NCI-H1092 (cell line): ENCODE data around the gene DOK6.
"Not testable (repeated sequence)": the region's sequence is repeated elsewhere in the genome, so short reads cannot be mapped to it uniquely, and the experiment has no call there.

Experiments used
- DNase-seq: peaks from one replicate; lab custom pipeline; 2025; lab: John Stamatoyannopoulos, UW

The DOK6 gene

GRCh38 chr18:69626643-69627242 is 226.1 kb downstream of the DOK6 start:
- DNase-seq = no peak

- no peak for DNase-seq
Measured at GRCh38 chr18:69628774-69629359, 228.2 kb downstream of the DOK6 start.

- DNase-seq = no peak
Measured at GRCh38 chr18:69631281-69631680, 230.6 kb downstream of the DOK6 start.

- no peak for DNase-seq
Measured at GRCh38 chr18:69635482-69635881, 234.8 kb downstream of the DOK6 start.

GRCh38 chr18:69636529-69637301 is 236.0 kb downstream of the DOK6 start:
- no peak for DNase-seq

GRCh38 chr18:69638056-69638455 is 237.4 kb downstream of the DOK6 start:
- DNase-seq = no peak

- no peak for DNase-seq
Measured at GRCh38 chr18:69647702-69648101, 247.0 kb downstream of the DOK6 start.

GRCh38 chr18:69648486-69648885 is 247.8 kb downstream of the DOK6 start:
- peak; percentile 50 for DNase-seq

- no peak for DNase-seq
Measured at GRCh38 chr18:69649684-69650083, 249.0 kb downstream of the DOK6 start.

GRCh38 chr18:69651243-69651642 is 250.6 kb downstream of the DOK6 start:
- DNase-seq = no peak

GRCh38 chr18:69655816-69656215 is 255.1 kb downstream of the DOK6 start:
- DNase-seq = no peak

- no peak for DNase-seq
Measured at GRCh38 chr18:69658103-69658502, 257.4 kb downstream of the DOK6 start.

GRCh38 chr18:69658685-69659084 is 258.0 kb downstream of the DOK6 start:
- no peak for DNase-seq

- peak; percentile 84 for DNase-seq
Measured at GRCh38 chr18:69659142-69659651, 258.5 kb downstream of the DOK6 start.

- not testable (repeated sequence) for DNase-seq
Measured at GRCh38 chr18:69662090-69662489, 261.4 kb downstream of the DOK6 start.

GRCh38 chr18:69664399-69664798 is 263.7 kb downstream of the DOK6 start:
- DNase-seq = no peak

GRCh38 chr18:69674292-69674877 is 273.7 kb downstream of the DOK6 start:
- no peak for DNase-seq

- no peak for DNase-seq
Measured at GRCh38 chr18:69674966-69675365, 274.3 kb downstream of the DOK6 start.

GRCh38 chr18:69677595-69677994 is 276.9 kb downstream of the DOK6 start:
- DNase-seq = no peak

GRCh38 chr18:69680123-69680522 is 279.4 kb downstream of the DOK6 start:
- no peak for DNase-seq

- DNase-seq = no peak
Measured at GRCh38 chr18:69683176-69683575, 282.5 kb downstream of the DOK6 start.

GRCh38 chr18:69684789-69685188 is 284.1 kb downstream of the DOK6 start:
- no peak for DNase-seq

- DNase-seq = no peak
Measured at GRCh38 chr18:69686861-69687260, 286.2 kb downstream of the DOK6 start.
